Breast epithelium (tissue), 4 donors: ENCODE data around the gene HTT. TPM values are rescaled to one million over a fixed set of nuclear protein-coding genes. Genes with fewer than 3 reads are reported as not detected.

Source experiments
- DNase-seq, 2 donors: peaks; one replicate each; pipeline ENCODE4 v3.0.0-alpha.2; 2019; ENCODE audit warnings: low spot score in 2 of 2
- H3K27ac ChIP-seq, 2 donors: fragments of 200-600 bp; sonication (generic) in 1 of 2; one replicate each; pipeline ENCODE4 v1.5.1; 2016 to 2019; ENCODE audit warnings: mild to moderate bottlenecking in 1 of 2
- H3K27me3 ChIP-seq, 2 donors: fragments of 200-600 bp; sonication (generic) in 1 of 2; one replicate each; pipeline versions ENCODE4 v1.5.1 to v1.6.0; 2017 to 2019; ENCODE audit warnings: control low read depth in 1 of 2, mild to moderate bottlenecking in 1 of 2
- H3K36me3 ChIP-seq: fragments of 200-600 bp; one replicate; pipeline ENCODE4 v1.5.1; 2019
- H3K4me1 ChIP-seq, 2 donors: fragments of 200-600 bp; sonication (generic); one replicate each; pipeline ENCODE4 v1.5.1; 2016 to 2019; ENCODE audit warnings: control low read depth in 1 of 2
- H3K4me3 ChIP-seq, 3 donors: fragments of 200-600 bp; sonication (generic); 1 replicate in 2 of 3; 2 replicates in 1 of 3; pipeline ENCODE4 v1.5.1; 2016 to 2019; ENCODE audit warnings: mild to moderate bottlenecking in 3 of 3, moderate library complexity in 2 of 3
- H3K9me3 ChIP-seq, 2 donors: fragments of 200-600 bp; sonication (generic) in 1 of 2; one replicate each; pipeline ENCODE4 v1.5.1; 2016 to 2019; ENCODE audit warnings: control low read depth in 1 of 2
- CTCF ChIP-seq, 3 donors: fragments of 450-650 bp; IDR thresholded peaks; one replicate each; pipeline ENCODE4 v1.5.1; 2016 to 2017; ENCODE audit warnings: antibody characterized with exemption in 3 of 3, mild to moderate bottlenecking in 3 of 3, moderate library complexity in 3 of 3
- POLR2A ChIP-seq: fragments of 450-650 bp; IDR thresholded peaks from one replicate; pipeline ENCODE4 v1.6.1; 2016; ENCODE audit warnings: antibody characterized with exemption, mild to moderate bottlenecking, moderate library complexity
- POLR2AphosphoS5 ChIP-seq, 3 donors: sonication (generic); formaldehyde crosslinking; IDR thresholded peaks; one replicate each; pipeline ENCODE4 v1.6.1; 2017; ENCODE audit warnings: antibody characterized with exemption in 3 of 3
- intact Hi-C: fragments of 100-400 bp; cut with DNase I; formaldehyde crosslinking; loops from one replicate; pipeline ENCODE4 v1.15.1; 2023; ENCODE audit warnings: low total_unique reads
- total RNA-seq, 3 donors: library from RNA; depleted of rRNA; stranded (reverse); fragments of >200 nt; gene quantifications; one replicate each; pipeline ENCODE4 v1.1.0, GENCODE V29; 2016

HTT gene
- total RNA-seq, 3 donors from 2014 or later: 53.8 to 71.1 (median 55.1) TPM

GRCh38 chr4:3036131-3036952, 38.1 kb upstream of the HTT start:
- intact Hi-C loops: no loop called here
- TF ChIP-seq POLR2AphosphoS5 (IDR thresholded peaks at IDR 0.05): no peak
- TF ChIP-seq POLR2A: no peak
- H3K27me3 ChIP-seq: no peaks in the 10 kb centered on the region
- H3K36me3 ChIP-seq: no peaks in the 10 kb centered on the region
- peaks cover 0 to 4% of the 10 kb centered on the region in 2 donors for H3K4me1 ChIP-seq
- H3K4me3 ChIP-seq: no peak overlapping the region
- H3K27ac ChIP-seq: no peak overlapping the region
- no peaks in the 10 kb centered on the region for H3K9me3 ChIP-seq
- DNase-seq: no peak

GRCh38 chr4:3037957-3038461, 36.5 kb upstream of the HTT start:
- no peak for TF ChIP-seq CTCF (IDR thresholded peaks at IDR 0.05)
- no peak for TF ChIP-seq POLR2AphosphoS5 (IDR thresholded peaks at IDR 0.05)
- no peak for TF ChIP-seq POLR2A
- Histone ChIP-seq H3K27me3 (no peaks in the 10 kb centered on the region), H3K9me3 (no peaks in the 10 kb centered on the region), H3K4me1 (peaks cover 0 to 4% of the 10 kb centered on the region in 2 donors), H3K27ac (no peak overlapping the region), H3K4me3 (peak overlapping the region in 2 of 3 donors; percentile 11 to 37), H3K36me3 (no peaks in the 10 kb centered on the region)
- no peak for DNase-seq
- intact Hi-C loops: no loop called here

GRCh38 chr4:3039706-3040366, 34.6 kb upstream of the HTT start:
- Histone ChIP-seq H3K27ac (no peak overlapping the region), H3K27me3 (no peaks in the 10 kb centered on the region), H3K4me3 (no peak overlapping the region), H3K9me3 (no peaks in the 10 kb centered on the region), H3K36me3 (no peaks in the 10 kb centered on the region), H3K4me1 (peaks cover 0 to 4% of the 10 kb centered on the region in 2 donors)
- intact Hi-C loops: no loop called here
- TF ChIP-seq CTCF (IDR thresholded peaks at IDR 0.05): no peak
- no peak for TF ChIP-seq POLR2A
- no peak for TF ChIP-seq POLR2AphosphoS5 (IDR thresholded peaks at IDR 0.05)
- no peak for DNase-seq

GRCh38 chr4:3040452-3041191, 33.9 kb upstream of the HTT start:
- no peak for TF ChIP-seq CTCF (IDR thresholded peaks at IDR 0.05)
- no peak for TF ChIP-seq POLR2A
- no peak for TF ChIP-seq POLR2AphosphoS5 (IDR thresholded peaks at IDR 0.05)
- intact Hi-C loops: no loop called here
- DNase-seq: no peak
- H3K9me3 ChIP-seq: no peaks in the 10 kb centered on the region
- H3K4me3 ChIP-seq: peak overlapping the region; percentile 40 to 71 (median 41)
- H3K27me3 ChIP-seq: no peaks in the 10 kb centered on the region
- H3K4me1 ChIP-seq: peaks cover 0 to 4% of the 10 kb centered on the region in 2 donors
- H3K27ac ChIP-seq: no peak overlapping the region
- H3K36me3 ChIP-seq: no peaks in the 10 kb centered on the region
